ENCODE data around the gene ARSJ. TPM values are rescaled to one million over a fixed set of nuclear protein-coding genes. Genes with fewer than 3 reads are reported as not detected.

ARSJ gene
- total and polyA plus RNA-seq, 2 experiments from 2014 or later: 4.3 to 6.6 TPM

DNA sequence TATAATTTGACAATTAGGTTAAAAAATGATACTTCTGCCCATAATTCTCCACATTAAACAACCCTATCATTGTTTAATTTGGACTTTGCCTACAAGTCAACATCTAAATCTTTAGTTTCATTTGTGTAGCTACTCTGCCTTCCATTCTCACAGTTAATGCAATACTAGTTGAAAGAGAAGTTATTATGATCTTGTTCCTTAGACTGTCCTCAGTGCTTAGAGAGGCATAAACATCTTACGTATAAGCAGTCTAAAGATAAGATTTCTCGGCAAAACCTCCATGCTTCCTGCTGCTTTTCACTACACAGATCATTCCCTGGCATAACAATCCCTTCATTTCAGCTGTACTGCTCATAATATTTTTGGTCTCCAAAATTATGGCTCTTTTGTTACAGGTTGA lies 112.8 kb downstream of the ARSJ start (continued):
- no peak for TF ChIP-seq EZH2phosphoT487 (IDR thresholded peaks at IDR 0.05; ENCODE audit: unreplicated experiment)
- TF ChIP-seq NANOG (IDR thresholded peaks at IDR 0.05; ENCODE audit: borderline replicate concordance): no peak
- no peak for TF ChIP-seq ZNF331 (CRISPR knock-in tag; IDR thresholded peaks at IDR 0.05; ENCODE audit: low read depth)

DNA sequence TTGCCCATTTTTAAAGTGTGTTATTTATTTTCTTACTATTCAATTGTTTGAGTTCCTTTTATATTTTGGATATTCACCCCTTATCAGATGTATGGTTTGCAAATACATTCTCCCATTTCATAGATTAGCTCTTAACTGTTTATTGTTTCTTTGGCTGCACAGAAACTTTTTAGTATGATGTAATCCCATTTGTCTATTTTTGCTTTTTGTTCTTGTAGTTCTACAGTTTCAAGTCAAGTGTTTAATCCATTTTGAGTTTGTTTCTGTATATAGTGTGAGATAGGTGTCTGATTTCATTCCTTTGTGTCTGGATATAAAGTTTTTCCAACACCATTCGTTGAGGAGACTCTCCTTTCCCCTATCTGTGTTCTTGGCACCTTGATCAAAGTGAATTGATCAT lies 120.5 kb downstream of the ARSJ start:
- Mint-ChIP-seq H3K4me1 (no peaks in the 10 kb centered on the region), H3K36me3 (ENCODE audit: low read depth) (no peaks in the 10 kb centered on the region), H3K27ac (no peak overlapping the region), H3K27me3 (ENCODE audit: insufficient read depth, low read depth, poor library complexity) (no peaks in the 10 kb centered on the region), H3K9me3 (no peaks in the 10 kb centered on the region), H3K4me3 (no peak overlapping the region)
- Histone ChIP-seq H3K36me3 (ENCODE audit: insufficient read depth) (no peaks in the 10 kb centered on the region), H3K4me2 (no peak overlapping the region), H3K9me2 (ENCODE audit: insufficient read depth) (no peaks in the 10 kb centered on the region), H4K20me1 (replicated peaks; ENCODE audit: insufficient read depth) (no peaks in the 10 kb centered on the region), H2AFZ (no peak overlapping the region), H3K4me1 (ENCODE audit: insufficient read depth) (no peaks in the 10 kb centered on the region), H3K79me2 (replicated peaks; ENCODE audit: insufficient read depth) (no peaks in the 10 kb centered on the region), H3K4me3 (no peak overlapping the region), H3F3A (replicated peaks; ENCODE audit: low read depth) (no peaks in the 10 kb centered on the region), H3K27ac (ENCODE audit: low read depth) (no peak overlapping the region), H3K27me3 (ENCODE audit: insufficient read depth) (no peaks in the 10 kb centered on the region)
- TF ChIP-seq JUNB (IDR thresholded peaks at IDR 0.05; ENCODE audit: unreplicated experiment) (no peak), CREB1 (CRISPR knock-in tag; IDR thresholded peaks at IDR 0.05; ENCODE audit: low read depth) (no peak), ZNF331 (CRISPR knock-in tag; IDR thresholded peaks at IDR 0.05; ENCODE audit: low read depth) (no peak), ZNF114 (CRISPR knock-in tag; IDR thresholded peaks at IDR 0.05) (no peak), EZH2 (IDR thresholded peaks at IDR 0.05; ENCODE audit: low read depth, unreplicated experiment) (no peak), STAT1 (IDR thresholded peaks at IDR 0.05; ENCODE audit: unreplicated experiment) (no peak), EZH2phosphoT487 (IDR thresholded peaks at IDR 0.05; ENCODE audit: unreplicated experiment) (no peak), POLR2AphosphoS5 (IDR thresholded peaks at IDR 0.05; ENCODE audit: low read depth) (no peak), NANOG (IDR thresholded peaks at IDR 0.05; ENCODE audit: borderline replicate concordance) (no peak)
- TF ChIP-seq, protein P1, sequence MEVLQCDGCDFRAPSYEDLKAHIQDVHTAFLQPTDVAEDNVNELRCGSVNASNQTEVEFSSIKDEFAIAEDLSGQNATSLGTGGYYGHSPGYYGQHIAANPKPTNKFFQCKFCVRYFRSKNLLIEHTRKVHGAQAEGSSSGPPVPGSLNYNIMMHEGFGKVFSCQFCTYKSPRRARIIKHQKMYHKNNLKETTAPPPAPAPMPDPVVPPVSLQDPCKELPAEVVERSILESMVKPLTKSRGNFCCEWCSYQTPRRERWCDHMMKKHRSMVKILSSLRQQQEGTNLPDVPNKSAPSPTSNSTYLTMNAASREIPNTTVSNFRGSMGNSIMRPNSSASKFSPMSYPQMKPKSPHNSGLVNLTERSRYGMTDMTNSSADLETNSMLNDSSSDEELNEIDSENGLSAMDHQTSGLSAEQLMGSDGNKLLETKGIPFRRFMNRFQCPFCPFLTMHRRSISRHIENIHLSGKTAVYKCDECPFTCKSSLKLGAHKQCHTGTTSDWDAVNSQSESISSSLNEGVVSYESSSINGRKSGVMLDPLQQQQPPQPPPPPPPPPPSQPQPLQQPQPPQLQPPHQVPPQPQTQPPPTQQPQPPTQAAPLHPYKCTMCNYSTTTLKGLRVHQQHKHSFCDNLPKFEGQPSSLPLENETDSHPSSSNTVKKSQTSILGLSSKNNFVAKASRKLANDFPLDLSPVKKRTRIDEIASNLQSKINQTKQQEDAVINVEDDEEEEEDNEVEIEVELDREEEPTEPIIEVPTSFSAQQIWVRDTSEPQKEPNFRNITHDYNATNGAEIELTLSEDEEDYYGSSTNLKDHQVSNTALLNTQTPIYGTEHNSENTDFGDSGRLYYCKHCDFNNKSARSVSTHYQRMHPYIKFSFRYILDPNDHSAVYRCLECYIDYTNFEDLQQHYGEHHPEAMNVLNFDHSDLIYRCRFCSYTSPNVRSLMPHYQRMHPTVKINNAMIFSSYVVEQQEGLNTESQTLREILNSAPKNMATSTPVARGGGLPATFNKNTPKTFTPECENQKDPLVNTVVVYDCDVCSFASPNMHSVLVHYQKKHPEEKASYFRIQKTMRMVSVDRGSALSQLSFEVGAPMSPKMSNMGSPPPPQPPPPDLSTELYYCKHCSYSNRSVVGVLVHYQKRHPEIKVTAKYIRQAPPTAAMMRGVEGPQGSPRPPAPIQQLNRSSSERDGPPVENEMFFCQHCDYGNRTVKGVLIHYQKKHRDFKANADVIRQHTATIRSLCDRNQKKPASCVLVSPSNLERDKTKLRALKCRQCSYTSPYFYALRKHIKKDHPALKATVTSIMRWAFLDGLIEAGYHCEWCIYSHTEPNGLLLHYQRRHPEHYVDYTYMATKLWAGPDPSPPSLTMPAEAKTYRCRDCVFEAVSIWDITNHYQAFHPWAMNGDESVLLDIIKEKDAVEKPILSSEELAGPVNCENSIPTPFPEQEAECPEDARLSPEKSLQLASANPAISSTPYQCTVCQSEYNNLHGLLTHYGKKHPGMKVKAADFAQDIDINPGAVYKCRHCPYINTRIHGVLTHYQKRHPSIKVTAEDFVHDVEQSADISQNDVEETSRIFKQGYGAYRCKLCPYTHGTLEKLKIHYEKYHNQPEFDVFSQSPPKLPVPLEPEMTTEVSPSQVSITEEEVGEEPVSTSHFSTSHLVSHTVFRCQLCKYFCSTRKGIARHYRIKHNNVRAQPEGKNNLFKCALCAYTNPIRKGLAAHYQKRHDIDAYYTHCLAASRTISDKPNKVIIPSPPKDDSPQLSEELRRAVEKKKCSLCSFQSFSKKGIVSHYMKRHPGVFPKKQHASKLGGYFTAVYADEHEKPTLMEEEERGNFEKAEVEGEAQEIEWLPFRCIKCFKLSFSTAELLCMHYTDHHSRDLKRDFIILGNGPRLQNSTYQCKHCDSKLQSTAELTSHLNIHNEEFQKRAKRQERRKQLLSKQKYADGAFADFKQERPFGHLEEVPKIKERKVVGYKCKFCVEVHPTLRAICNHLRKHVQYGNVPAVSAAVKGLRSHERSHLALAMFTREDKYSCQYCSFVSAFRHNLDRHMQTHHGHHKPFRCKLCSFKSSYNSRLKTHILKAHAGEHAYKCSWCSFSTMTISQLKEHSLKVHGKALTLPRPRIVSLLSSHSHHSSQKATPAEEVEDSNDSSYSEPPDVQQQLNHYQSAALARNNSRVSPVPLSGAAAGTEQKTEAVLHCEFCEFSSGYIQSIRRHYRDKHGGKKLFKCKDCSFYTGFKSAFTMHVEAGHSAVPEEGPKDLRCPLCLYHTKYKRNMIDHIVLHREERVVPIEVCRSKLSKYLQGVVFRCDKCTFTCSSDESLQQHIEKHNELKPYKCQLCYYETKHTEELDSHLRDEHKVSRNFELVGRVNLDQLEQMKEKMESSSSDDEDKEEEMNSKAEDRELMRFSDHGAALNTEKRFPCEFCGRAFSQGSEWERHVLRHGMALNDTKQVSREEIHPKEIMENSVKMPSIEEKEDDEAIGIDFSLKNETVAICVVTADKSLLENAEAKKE (CRISPR knock-in tag; IDR thresholded peaks at IDR 0.05): no peak
- TF ChIP-seq, protein P2, sequence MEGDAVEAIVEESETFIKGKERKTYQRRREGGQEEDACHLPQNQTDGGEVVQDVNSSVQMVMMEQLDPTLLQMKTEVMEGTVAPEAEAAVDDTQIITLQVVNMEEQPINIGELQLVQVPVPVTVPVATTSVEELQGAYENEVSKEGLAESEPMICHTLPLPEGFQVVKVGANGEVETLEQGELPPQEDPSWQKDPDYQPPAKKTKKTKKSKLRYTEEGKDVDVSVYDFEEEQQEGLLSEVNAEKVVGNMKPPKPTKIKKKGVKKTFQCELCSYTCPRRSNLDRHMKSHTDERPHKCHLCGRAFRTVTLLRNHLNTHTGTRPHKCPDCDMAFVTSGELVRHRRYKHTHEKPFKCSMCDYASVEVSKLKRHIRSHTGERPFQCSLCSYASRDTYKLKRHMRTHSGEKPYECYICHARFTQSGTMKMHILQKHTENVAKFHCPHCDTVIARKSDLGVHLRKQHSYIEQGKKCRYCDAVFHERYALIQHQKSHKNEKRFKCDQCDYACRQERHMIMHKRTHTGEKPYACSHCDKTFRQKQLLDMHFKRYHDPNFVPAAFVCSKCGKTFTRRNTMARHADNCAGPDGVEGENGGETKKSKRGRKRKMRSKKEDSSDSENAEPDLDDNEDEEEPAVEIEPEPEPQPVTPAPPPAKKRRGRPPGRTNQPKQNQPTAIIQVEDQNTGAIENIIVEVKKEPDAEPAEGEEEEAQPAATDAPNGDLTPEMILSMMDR (conservative IDR thresholded peaks at IDR 0.05; ENCODE audit: low read depth in 2 of 2): no peak
- TF ChIP-seq, protein P3, sequence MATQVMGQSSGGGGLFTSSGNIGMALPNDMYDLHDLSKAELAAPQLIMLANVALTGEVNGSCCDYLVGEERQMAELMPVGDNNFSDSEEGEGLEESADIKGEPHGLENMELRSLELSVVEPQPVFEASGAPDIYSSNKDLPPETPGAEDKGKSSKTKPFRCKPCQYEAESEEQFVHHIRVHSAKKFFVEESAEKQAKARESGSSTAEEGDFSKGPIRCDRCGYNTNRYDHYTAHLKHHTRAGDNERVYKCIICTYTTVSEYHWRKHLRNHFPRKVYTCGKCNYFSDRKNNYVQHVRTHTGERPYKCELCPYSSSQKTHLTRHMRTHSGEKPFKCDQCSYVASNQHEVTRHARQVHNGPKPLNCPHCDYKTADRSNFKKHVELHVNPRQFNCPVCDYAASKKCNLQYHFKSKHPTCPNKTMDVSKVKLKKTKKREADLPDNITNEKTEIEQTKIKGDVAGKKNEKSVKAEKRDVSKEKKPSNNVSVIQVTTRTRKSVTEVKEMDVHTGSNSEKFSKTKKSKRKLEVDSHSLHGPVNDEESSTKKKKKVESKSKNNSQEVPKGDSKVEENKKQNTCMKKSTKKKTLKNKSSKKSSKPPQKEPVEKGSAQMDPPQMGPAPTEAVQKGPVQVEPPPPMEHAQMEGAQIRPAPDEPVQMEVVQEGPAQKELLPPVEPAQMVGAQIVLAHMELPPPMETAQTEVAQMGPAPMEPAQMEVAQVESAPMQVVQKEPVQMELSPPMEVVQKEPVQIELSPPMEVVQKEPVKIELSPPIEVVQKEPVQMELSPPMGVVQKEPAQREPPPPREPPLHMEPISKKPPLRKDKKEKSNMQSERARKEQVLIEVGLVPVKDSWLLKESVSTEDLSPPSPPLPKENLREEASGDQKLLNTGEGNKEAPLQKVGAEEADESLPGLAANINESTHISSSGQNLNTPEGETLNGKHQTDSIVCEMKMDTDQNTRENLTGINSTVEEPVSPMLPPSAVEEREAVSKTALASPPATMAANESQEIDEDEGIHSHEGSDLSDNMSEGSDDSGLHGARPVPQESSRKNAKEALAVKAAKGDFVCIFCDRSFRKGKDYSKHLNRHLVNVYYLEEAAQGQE (IDR thresholded peaks at IDR 0.05; ENCODE audit: unreplicated experiment): no peak
- TF ChIP-seq, protein P4, sequence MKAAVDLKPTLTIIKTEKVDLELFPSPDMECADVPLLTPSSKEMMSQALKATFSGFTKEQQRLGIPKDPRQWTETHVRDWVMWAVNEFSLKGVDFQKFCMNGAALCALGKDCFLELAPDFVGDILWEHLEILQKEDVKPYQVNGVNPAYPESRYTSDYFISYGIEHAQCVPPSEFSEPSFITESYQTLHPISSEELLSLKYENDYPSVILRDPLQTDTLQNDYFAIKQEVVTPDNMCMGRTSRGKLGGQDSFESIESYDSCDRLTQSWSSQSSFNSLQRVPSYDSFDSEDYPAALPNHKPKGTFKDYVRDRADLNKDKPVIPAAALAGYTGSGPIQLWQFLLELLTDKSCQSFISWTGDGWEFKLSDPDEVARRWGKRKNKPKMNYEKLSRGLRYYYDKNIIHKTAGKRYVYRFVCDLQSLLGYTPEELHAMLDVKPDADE (IDR thresholded peaks at IDR 0.05): no peak
- ATAC-seq (no peak), DNase-seq (ENCODE audit: low spot score) (no peak)

Measured in GM23338 (cell line).